Brain microvascular endothelial cell (primary cell): Measurements from ENCODE around the gene SCNN1B.

ENCODE experiments used
- DNase-seq: peaks from one replicate; pipeline ENCODE4 v3.0.0-alpha.2; 2020
- H3K27ac ChIP-seq: fragments of 250-450 bp; sonication (Bioruptor Pico); 2 replicates; pipeline ENCODE4 v1.5.1; 2020; ENCODE audit warnings: mild to moderate bottlenecking, moderate library complexity
- H3K27me3 ChIP-seq: fragments of 250-450 bp; sonication (Bioruptor Pico); replicated peaks from 2 replicates; pipeline ENCODE4 v1.5.1; 2020; ENCODE audit warnings: mild to moderate bottlenecking
- H3K36me3 ChIP-seq: fragments of 250-450 bp; sonication (Bioruptor Pico); replicated peaks from 2 replicates; pipeline ENCODE4 v1.5.1; 2020; ENCODE audit warnings: mild to moderate bottlenecking
- H3K4me3 ChIP-seq: 2 replicates; pipeline ENCODE4 v1.5.1; 2011; ENCODE audit warnings: low read depth, mild to moderate bottlenecking, control low read depth, low read length, moderate library complexity
- in situ Hi-C: cut with HindIII; loops from 2 replicates; pipeline ENCODE4 v1.10.0; 2017; ENCODE audit warnings: low sequenced_read_pairs, low pct_ligation_motif_present
- TF ChIP-seq, protein P1 (sequence below): IDR thresholded peaks from 2 replicates; pipeline ENCODE4 v1.5.1; 2011; ENCODE audit warnings: low read depth, mild to moderate bottlenecking, moderate library complexity, low read length, control low read depth, inconsistent platforms; ENCODE audit errors: missing control alignments

The SCNN1B gene

DNA sequence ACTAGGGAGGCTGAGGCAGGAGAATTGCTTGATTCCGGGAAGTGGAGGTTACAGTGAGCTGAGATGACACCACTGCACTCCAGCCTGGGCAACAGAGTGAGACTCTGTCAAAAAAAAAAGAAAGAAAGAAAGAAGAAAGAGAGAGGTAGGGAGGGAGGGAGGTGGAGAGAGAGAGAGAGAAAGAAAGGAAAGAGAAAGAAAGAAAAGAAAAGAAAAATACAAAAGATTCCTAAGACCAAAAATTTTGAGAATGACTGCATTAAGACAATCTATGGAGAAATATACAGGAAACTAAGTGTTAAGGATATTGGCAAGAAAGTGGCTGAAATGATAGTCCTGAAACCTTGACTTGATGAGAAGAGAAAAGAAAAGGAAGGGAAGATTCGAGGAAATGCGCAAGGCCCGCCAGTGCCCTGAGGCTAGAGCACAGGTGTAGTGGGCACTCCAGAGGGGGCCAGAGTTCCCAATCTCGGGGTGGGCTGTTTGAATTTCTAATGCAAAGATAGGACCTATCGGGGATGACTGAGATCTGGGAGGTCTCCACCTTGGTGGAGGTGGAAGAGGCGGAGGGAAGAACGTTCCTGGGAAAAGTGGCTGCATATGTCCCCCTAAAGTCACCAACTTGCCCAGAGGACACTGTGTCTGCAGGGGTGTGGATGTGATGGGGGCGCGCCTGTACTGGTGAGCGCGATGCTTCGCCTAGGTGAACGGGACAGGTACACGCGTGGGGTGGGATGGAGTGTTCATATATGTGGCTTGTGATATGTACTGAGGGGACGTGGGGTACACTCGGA lies 654 bp upstream of the SCNN1B start:
- Histone ChIP-seq H3K36me3 (no peaks in the 10 kb centered on the region), H3K4me3 (no peak overlapping the region), H3K27ac (no peak overlapping the region), H3K27me3 (peaks cover 20% of the 10 kb centered on the region)
- TF ChIP-seq, protein P1, sequence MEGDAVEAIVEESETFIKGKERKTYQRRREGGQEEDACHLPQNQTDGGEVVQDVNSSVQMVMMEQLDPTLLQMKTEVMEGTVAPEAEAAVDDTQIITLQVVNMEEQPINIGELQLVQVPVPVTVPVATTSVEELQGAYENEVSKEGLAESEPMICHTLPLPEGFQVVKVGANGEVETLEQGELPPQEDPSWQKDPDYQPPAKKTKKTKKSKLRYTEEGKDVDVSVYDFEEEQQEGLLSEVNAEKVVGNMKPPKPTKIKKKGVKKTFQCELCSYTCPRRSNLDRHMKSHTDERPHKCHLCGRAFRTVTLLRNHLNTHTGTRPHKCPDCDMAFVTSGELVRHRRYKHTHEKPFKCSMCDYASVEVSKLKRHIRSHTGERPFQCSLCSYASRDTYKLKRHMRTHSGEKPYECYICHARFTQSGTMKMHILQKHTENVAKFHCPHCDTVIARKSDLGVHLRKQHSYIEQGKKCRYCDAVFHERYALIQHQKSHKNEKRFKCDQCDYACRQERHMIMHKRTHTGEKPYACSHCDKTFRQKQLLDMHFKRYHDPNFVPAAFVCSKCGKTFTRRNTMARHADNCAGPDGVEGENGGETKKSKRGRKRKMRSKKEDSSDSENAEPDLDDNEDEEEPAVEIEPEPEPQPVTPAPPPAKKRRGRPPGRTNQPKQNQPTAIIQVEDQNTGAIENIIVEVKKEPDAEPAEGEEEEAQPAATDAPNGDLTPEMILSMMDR, result no peak
- DNase-seq, result no peak
- in situ Hi-C loops, result no loop called here

DNA sequence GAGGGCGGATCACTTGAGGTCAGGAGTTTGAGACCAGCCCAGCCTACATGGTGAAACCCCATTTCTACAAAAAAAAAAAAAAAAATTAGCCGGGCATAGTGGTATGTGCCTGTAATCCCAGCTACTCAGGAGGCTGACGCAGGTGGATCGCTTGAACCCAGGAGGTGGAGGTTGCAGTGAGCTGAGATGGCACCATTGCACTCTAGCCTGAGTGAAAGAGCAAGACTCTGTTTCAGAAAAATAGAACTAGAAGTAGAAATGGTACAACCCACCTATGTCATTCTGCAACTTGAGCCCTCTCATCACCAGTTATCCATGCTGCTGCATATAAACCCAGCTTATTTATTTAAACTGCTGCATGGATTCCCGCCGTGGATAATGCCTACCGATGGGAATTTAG lies 1.6 kb downstream of the SCNN1B start:
- no peak for DNase-seq
- in situ Hi-C loops, result no loop called here
- peaks cover 20% of the 10 kb centered on the region for H3K27me3 ChIP-seq
- TF ChIP-seq, protein P1, result no peak
- H3K4me3 ChIP-seq, result no peak overlapping the region
- no peak overlapping the region for H3K27ac ChIP-seq
- no peaks in the 10 kb centered on the region for H3K36me3 ChIP-seq

DNA sequence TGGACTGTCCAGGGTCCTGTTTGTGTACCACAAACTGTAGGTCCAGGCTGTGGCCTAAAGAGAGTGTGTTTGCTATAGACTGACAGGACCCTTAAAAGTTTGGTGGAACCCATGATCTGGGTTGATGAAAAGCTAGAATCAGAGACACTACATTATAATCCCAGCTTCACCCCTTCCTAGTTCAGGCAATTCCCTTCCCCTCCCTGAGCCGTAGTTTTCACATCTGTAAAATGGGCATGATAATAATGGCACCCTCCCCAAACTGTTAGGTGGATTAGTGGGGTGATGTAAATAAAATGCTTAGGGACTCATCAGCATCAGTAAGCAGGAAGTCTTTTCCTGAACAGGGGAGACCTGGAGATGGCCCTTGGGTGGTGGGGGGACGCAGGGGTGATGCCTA lies 2.5 kb downstream of the SCNN1B start:
- in situ Hi-C loops, result no loop called here
- Histone ChIP-seq H3K36me3 (no peaks in the 10 kb centered on the region), H3K27me3 (peaks cover 20% of the 10 kb centered on the region), H3K27ac (no peak overlapping the region), H3K4me3 (no peak overlapping the region)
- no peak for DNase-seq
- TF ChIP-seq, protein P1, result no peak

DNA sequence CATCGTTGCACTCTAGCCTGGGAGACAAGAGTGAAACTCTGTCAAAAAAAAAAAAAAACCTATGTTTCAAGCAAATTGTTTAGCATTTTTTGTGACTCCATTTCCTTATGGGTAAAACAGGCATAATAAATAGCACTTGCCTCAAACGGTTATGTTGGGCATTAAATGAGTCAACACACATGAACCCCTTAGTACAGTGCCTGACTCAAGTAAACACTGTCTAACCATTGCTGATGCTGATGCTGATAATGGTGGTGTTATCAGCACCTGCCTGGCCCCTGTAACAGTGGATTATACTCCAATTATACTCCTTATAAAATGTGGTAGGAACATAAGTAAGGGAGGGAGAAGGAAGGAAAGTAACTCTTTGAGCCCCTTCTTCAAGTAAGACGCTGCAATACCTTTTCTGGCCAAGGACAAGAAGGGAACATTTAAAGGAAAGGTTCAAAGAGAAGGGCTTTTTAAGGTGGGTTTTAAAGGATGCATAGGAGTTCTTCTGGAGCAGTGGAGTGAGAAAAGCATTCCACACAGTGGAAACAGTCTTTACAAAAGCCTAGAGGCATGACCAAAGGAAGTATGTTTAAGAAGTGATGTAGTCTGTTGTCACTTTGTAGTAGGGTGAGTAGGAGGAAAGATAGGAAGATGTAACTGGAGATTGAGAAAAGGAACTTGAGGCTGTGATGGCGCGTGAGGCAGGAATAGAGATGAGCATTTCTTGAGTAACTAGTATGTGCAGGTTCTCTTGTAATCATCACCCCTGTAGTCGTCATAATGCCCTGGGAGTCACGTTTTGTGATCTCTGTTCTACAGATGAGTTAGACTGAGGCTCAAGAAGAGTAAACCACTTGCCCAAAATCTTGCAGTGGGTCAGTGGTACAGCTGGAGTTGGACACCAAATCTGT lies 4.3 kb downstream of the SCNN1B start:
- in situ Hi-C loops, result no loop called here
- Histone ChIP-seq H3K4me3 (no peak overlapping the region), H3K27me3 (peaks cover 18% of the 10 kb centered on the region), H3K27ac (no peak overlapping the region), H3K36me3 (no peaks in the 10 kb centered on the region)
- TF ChIP-seq, protein P1, result no peak
- no peak for DNase-seq

DNA sequence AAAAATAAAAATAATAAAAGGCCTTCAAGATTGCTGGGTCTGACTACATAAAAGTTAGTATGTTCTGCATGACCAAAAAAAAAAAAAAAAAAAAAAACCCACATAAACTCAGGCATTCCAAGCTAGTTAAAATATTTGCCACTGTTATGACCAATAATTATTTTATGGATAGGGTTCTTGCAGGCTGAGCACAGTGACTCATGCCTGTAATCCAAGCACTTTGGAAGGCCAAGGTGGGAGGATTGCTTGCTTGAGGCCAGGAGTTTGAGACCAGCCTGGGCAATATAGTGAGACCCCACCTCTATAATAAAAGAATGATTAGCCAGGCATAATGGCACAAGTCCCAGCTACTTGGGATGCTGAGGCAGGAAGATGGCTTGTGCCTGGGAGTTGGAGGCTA lies 8.1 kb downstream of the SCNN1B start:
- Histone ChIP-seq H3K27ac (no peak overlapping the region), H3K27me3 (no peaks in the 10 kb centered on the region), H3K36me3 (no peaks in the 10 kb centered on the region), H3K4me3 (no peak overlapping the region)
- TF ChIP-seq, protein P1, result no peak
- in situ Hi-C loops, result no loop called here
- no peak for DNase-seq
